Neural crest cell (in vitro differentiated cells): Measurements from ENCODE around the gene LRRC27. TPM values are rescaled to one million over a fixed set of nuclear protein-coding genes. Genes with fewer than 3 reads are reported as not detected.
"Not testable (repeated sequence)": the region's sequence is repeated elsewhere in the genome, so short reads cannot be mapped to it uniquely, and the experiment has no call there.

Source experiments
- DNase-seq: peaks from one replicate; pipeline ENCODE4 v3.0.0; 2021; ENCODE audit warnings: low read depth, mixed read lengths, low spot score
- H3K27ac Mint-ChIP-seq: one replicate; pipeline ENCODE4 v1.8.0; 2021; ENCODE audit warnings: mild to moderate bottlenecking, mixed read lengths; ENCODE audit not compliant: unreplicated experiment
- H3K27me3 Mint-ChIP-seq: 2 replicates; pipeline ENCODE4 v1.8.0; 2021; ENCODE audit warnings: low read depth, mild to moderate bottlenecking, mixed read lengths
- H3K36me3 Mint-ChIP-seq: 2 replicates; pipeline ENCODE4 v1.8.0; 2021; ENCODE audit warnings: low read depth, mild to moderate bottlenecking, mixed read lengths
- H3K4me1 Mint-ChIP-seq: 2 replicates; pipeline ENCODE4 v1.8.0; 2021; ENCODE audit warnings: mixed read lengths
- H3K4me3 Mint-ChIP-seq: one replicate; pipeline ENCODE4 v1.8.0; 2021; ENCODE audit warnings: mild to moderate bottlenecking, mixed read lengths
- H3K9me3 Mint-ChIP-seq: 2 replicates; pipeline ENCODE4 v1.8.0; 2021; ENCODE audit warnings: mixed read lengths
- CTCF ChIP-seq: fragments of 200-600 bp; sonication (generic); conservative IDR thresholded peaks from 2 replicates; pipeline ENCODE4 v1.5.0; 2021; ENCODE audit warnings: antibody characterized with exemption, mild to moderate bottlenecking
- total RNA-seq: library from RNA; stranded (reverse); gene quantifications from 2 replicates; pipeline ENCODE4 v1.2.1, GENCODE V29; 2021

The LRRC27 gene
- total RNA-seq, 1 donor from 2014 or later, result 21.9 TPM

- no peak for DNase-seq
- H3K4me3 Mint-ChIP-seq, result no peak overlapping the region
- H3K27me3 Mint-ChIP-seq, result peaks cover 2% of the 10 kb centered on the region
- no peaks in the 10 kb centered on the region for H3K36me3 Mint-ChIP-seq
- TF ChIP-seq CTCF, result no peak
- no peaks in the 10 kb centered on the region for H3K9me3 Mint-ChIP-seq
- peaks cover 15% of the 10 kb centered on the region for H3K4me1 Mint-ChIP-seq
- H3K27ac Mint-ChIP-seq, result no peak overlapping the region
These were observed 40.2 kb upstream of the LRRC27 start for GRCh38 chr10:132291826-132292225.

GRCh38 chr10:132292287-132293200 is 39.4 kb upstream of the LRRC27 start:
- H3K4me3 Mint-ChIP-seq, result no peak overlapping the region
- TF ChIP-seq CTCF, result no peak
- DNase-seq, result no peak
- peaks cover 19% of the 10 kb centered on the region for H3K4me1 Mint-ChIP-seq
- H3K27me3 Mint-ChIP-seq, result peaks cover 2% of the 10 kb centered on the region
- no peak overlapping the region for H3K27ac Mint-ChIP-seq
- H3K36me3 Mint-ChIP-seq, result no peaks in the 10 kb centered on the region
- no peaks in the 10 kb centered on the region for H3K9me3 Mint-ChIP-seq

GRCh38 chr10:132293201-132293812 is 38.7 kb upstream of the LRRC27 start:
- TF ChIP-seq CTCF, result no peak
- Mint-ChIP-seq H3K9me3 (no peaks in the 10 kb centered on the region), H3K27ac (no peak overlapping the region), H3K4me3 (no peak overlapping the region), H3K4me1 (peaks cover 19% of the 10 kb centered on the region), H3K27me3 (peaks cover 2% of the 10 kb centered on the region), H3K36me3 (no peaks in the 10 kb centered on the region)
- no peak for DNase-seq

- Mint-ChIP-seq H3K9me3 (no peaks in the 10 kb centered on the region), H3K27ac (peak overlapping the region; percentile 88), H3K4me3 (no peak overlapping the region), H3K36me3 (no peaks in the 10 kb centered on the region), H3K27me3 (peaks cover 2% of the 10 kb centered on the region), H3K4me1 (peaks cover 19% of the 10 kb centered on the region)
- no peak for DNase-seq
- TF ChIP-seq CTCF, result no peak
These were observed 38.0 kb upstream of the LRRC27 start for GRCh38 chr10:132293813-132294520.

GRCh38 chr10:132294561-132295318 is 37.3 kb upstream of the LRRC27 start:
- H3K36me3 Mint-ChIP-seq, result no peaks in the 10 kb centered on the region
- H3K27me3 Mint-ChIP-seq, result no peaks in the 10 kb centered on the region
- no peak for TF ChIP-seq CTCF
- DNase-seq, result peak; percentile 36
- H3K27ac Mint-ChIP-seq, result no peak overlapping the region
- no peak overlapping the region for H3K4me3 Mint-ChIP-seq
- no peaks in the 10 kb centered on the region for H3K9me3 Mint-ChIP-seq
- H3K4me1 Mint-ChIP-seq, result peaks cover 19% of the 10 kb centered on the region

GRCh38 chr10:132295481-132295880 is 36.5 kb upstream of the LRRC27 start:
- H3K27me3 Mint-ChIP-seq, DNase-seq, H3K36me3 Mint-ChIP-seq, H3K9me3 Mint-ChIP-seq, H3K27ac Mint-ChIP-seq, H3K4me3 Mint-ChIP-seq: not testable (repeated sequence)
- peaks cover 19% of the 10 kb centered on the region for H3K4me1 Mint-ChIP-seq
